ENCODE measurements around the gene HAVCR2. TPM values are rescaled to one million over a fixed set of nuclear protein-coding genes. Genes with fewer than 3 reads are reported as not detected.

The HAVCR2 gene
- total RNA-seq, 1 donor from 2014 or later: 7.0 TPM

DNA sequence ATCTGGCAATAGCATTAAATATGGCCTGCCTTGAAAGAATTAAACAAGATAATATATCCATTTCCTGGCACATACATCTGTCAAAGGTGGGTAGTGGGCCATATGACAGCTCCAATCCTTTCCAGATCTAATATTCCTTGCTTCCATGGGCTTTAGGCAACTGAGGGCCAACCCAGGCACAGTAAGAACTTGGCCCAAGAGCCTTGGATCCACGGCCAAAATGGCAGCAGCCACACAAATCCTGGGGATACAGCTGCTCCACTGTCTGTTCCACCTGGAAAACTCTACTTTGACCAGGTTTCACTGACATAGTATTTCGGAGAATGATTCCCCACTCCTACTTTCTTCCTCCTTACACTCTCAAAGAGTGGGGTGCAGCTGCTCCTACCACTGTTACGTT is 63.2 kb downstream of the HAVCR2 start:
- no peak for DNase-seq

- DNase-seq: no peak
Measured at GRCh38 chr5:157038568-157039187, 70.2 kb downstream of the HAVCR2 start.

Other genes with a start within 250 kb of the HAVCR2 start
- gene TIMD4, start 145.8 kb downstream of the HAVCR2 start, total RNA-seq: not detected
- gene HAVCR1, start 49.9 kb downstream of the HAVCR2 start, total RNA-seq: 0.31 TPM
- 36.3 TPM for gene MED7, start 33.8 kb upstream of the HAVCR2 start, total RNA-seq
- not detected for gene GARIN3, start 57.2 kb upstream of the HAVCR2 start, total RNA-seq
- 0.16 TPM for gene ITK, start 71.8 kb upstream of the HAVCR2 start, total RNA-seq
- 84.7 TPM for gene CYFIP2, start 157.1 kb upstream of the HAVCR2 start, total RNA-seq

Data from occipital lobe (tissue), 2 donors.